Stimulated activated CD4-positive, alpha-beta T cell treated with anti-CD3 and anti-CD28 coated beads, Interleukin-1b, Interleukin-23, amount 100 ng/mL, for 1 hour (primary cell): ENCODE results near the gene MAP3K2.
"Not testable (repeated sequence)": the region's sequence is repeated elsewhere in the genome, so short reads cannot be mapped to it uniquely, and the experiment has no call there.

Experiments used
- DNase-seq, 2 donors: peaks; one replicate each; pipeline ENCODE4 v3.0.0-alpha.2; 2020; ENCODE audit warnings: low read depth in 2 of 2

Gene MAP3K2

DNA sequence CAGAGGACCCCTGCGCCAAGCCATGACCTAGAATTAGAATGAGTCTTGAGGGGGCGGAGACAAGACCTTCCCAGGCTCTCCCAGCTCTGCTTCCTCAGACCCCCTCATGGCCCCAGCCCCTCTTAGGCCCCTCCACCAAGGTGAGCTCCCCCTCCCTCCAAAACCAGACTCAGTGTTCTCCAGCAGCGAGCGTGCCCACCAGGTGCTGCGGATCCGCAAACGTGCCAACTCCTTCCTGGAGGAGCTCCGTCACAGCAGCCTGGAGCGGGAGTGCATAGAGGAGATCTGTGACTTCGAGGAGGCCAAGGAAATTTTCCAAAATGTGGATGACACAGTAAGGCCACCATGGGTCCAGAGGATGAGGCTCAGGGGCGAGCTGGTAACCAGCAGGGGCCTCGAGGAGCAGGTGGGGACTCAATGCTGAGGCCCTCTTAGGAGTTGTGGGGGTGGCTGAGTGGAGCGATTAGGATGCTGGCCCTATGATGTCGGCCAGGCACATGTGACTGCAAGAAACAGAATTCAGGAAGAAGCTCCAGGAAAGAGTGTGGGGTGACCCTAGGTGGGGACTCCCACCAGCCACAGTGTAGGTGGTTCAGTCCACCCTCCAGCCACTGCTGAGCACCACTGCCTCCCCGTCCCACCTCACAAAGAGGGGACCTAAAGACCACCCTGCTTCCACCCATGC is 33.5 kb upstream of the MAP3K2 start:
- DNase-seq = no peak

DNA sequence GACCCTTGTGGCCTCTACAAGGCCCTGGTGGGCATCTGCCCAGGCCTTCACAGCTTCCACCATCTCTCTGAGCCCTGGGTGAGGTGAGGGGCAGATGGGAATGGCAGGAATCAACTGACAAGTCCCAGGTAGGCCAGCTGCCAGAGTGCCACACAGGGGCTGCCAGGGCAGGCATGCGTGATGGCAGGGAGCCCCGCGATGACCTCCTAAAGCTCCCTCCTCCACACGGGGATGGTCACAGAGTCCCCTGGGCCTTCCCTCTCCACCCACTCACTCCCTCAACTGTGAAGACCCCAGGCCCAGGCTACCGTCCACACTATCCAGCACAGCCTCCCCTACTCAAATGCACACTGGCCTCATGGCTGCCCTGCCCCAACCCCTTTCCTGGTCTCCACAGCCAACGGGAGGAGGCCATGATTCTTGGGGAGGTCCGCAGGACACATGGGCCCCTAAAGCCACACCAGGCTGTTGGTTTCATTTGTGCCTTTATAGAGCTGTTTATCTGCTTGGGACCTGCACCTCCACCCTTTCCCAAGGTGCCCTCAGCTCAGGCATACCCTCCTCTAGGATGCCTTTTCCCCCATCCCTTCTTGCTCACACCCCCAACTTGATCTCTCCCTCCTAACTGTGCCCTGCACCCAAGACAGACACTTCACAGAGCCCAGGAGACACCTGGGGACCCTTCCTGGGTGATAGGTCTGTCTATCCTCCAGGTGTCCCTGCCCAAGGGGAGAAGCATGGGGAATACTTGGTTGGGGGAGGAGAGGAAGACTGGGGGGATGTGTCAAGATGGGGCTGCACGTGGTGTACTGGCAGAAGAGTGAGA is 32.5 kb upstream of the MAP3K2 start:
- no peak for DNase-seq

DNA sequence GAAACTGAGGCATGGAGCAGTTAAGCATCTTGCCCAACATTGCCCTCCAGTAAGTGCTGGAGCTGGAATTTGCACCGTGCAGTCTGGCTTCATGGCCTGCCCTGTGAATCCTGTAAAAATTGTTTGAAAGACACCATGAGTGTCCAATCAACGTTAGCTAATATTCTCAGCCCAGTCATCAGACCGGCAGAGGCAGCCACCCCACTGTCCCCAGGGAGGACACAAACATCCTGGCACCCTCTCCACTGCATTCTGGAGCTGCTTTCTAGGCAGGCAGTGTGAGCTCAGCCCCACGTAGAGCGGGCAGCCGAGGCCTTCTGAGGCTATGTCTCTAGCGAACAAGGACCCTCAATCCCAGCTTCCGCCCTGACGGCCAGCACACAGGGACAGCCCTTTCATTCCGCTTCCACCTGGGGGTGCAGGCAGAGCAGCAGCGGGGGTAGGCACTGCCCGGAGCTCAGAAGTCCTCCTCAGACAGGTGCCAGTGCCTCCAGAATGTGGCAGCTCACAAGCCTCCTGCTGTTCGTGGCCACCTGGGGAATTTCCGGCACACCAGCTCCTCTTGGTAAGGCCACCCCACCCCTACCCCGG is 31.8 kb upstream of the MAP3K2 start:
- DNase-seq = no peak

DNA sequence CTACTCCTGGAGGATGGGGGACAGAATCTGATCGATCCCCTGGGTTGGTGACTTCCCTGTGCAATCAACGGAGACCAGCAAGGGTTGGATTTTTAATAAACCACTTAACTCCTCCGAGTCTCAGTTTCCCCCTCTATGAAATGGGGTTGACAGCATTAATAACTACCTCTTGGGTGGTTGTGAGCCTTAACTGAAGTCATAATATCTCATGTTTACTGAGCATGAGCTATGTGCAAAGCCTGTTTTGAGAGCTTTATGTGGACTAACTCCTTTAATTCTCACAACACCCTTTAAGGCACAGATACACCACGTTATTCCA is 31.3 kb upstream of the MAP3K2 start:
- DNase-seq = no peak

DNA sequence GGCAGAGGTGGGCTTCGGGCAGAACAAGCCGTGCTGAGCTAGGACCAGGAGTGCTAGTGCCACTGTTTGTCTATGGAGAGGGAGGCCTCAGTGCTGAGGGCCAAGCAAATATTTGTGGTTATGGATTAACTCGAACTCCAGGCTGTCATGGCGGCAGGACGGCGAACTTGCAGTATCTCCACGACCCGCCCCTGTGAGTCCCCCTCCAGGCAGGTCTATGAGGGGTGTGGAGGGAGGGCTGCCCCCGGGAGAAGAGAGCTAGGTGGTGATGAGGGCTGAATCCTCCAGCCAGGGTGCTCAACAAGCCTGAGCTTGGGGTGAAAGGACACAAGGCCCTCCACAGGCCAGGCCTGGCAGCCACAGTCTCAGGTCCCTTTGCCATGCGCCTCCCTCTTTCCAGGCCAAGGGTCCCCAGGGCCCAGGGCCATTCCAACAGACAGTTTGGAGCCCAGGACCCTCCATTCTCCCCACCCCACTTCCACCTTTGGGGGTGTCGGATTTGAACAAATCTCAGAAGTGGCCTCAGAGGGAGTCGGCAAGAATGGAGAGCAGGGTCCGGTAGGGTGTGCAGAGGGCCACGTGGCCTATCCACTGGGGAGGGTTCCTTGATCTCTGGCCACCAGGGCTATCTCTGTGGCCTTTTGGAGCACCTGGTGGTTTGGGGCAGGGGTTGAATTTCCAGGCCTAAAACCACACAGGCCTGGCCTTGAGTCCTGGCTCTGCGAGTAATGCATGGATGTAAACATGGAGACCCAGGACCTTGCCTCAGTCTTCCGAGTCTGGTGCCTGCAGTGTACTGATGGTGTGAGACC is 30.7 kb upstream of the MAP3K2 start, which contains the start of gene PROC:
TSS of gene PROC (plus strand) at position 128 of the 812 bp plus-strand sequence. CDS start 1,516 bp downstream, outside the sequence.
- DNase-seq = no peak

DNA sequence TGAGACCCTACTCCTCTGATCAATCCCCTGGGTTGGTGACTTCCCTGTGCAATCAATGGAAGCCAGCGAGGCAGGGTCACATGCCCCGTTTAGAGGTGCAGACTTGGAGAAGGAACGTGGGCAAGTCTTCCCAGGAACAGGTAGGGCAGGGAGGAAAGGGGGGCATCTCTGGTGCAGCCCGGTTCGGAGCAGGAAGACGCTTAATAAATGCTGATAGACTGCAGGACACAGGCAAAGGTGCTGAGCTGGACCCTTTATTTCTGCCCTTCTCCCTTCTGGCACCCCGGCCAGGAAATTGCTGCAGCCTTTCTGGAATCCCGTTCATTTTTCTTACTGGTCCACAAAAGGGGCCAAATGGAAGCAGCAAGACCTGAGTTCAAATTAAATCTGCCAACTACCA is 29.6 kb upstream of the MAP3K2 start:
- no peak for DNase-seq

DNA sequence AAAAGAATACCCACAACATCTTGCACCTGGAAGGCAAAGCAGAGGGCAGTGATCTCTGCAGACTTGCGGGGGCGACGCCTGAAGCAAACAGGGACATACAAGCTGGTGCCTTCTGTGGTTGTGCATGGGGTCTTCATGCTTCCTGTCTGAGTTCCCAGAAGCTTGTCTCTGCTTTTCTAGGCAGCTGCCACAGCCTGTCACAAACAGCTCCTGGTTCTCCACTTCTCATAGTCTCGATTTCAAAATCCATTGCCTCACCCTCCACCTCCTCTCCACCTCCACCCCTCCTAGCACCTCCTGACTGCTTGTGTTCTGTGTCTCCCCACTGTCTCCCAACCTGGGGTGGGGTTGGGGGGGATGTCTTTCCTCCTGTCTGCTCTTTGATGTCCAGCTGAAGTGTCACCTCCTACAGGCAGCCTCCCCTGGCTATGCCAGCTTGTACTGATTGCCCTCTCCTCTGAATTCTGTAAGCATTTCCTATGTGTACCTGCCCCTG is 28.8 kb upstream of the MAP3K2 start:
- no peak for DNase-seq

DNA sequence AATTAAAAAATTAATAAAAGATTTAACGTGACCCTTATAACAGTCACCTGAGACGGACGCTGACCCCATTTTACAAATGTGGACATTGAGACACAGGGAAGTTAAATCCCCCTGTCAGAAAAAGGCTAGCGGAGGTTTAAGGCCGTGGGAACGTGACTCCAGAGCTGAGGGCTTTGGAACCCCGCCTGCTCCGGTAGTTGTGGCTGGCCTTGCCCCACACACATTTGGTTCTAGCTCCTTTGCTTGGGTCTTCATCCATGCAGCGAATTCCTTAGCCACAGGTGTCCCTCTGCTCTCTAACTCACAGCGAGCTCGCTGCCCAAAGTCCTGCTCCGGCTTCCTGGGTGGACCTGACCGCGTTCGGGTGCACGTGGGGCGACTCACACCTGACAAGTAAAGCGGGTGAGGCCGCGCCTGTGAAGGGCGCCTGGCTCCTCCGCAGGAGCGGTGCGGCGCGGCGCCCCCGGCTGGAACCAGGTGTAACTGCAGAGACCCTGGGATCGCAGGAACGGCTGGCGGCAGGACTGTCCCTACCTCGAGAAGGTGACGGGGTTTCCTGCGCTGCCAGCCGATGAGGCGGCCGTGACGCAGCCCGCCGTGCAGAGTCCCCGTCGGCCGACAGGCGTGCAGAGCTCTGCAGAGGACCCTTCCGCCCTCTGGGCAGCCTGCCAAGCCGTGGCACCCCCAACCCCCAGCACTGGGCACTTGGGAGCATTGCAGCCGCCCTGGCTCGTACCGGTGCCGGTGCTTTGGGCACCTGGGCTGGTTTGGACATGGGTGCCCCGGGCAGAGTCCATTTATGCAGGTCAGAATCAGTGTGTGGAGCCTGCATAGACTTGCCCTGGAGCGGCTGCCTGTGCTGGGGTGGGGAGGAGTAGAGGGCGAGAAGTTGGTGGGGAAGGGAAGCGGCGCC is 28.1 kb upstream of the MAP3K2 start:
- peak; percentile 60 for DNase-seq

DNA sequence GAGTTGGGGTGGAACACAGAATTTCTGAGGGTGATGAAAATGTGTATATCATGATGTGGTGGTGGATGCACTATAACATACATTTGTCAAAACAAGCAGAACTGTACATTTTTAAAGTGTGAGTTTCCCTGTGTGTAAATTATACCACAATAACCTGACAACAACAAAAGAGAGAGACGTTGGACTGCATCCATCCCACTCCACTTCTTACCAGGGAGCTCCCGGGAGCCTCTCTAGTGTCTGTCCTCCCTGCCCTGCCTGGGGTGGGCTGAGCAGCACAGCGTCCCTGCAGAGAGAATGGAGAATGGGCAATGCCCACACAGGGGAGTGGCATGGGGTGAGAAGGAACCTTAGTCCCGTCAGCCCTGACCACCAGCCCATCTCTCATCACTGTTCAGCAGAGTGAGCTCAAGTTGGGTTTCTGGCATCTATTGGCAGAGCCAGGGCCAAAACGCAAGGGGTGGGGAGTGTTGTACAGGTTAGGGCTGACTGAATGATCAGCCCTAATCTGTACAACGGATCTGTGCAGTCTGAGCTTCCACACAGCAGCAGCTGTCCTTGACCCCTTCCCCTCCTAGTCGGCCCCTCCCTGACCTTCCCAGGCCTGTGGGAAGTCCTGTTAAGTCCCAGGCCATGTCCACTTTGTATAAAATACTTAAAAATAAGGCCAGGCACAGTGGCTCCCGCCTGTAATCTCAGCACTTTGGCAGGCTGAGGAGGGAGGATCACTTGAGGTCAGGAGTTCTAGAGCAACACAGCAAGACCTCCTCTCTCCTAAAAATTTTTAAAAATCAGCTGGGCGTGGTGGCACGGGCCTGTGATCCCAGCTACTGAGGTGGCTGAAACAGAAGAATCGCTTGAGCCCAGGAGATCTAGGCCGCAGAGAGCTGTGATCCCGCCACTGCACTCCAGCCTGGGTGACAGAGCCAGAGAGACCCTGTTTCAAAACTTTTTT is 27.1 kb upstream of the MAP3K2 start:
- DNase-seq = no peak

DNA sequence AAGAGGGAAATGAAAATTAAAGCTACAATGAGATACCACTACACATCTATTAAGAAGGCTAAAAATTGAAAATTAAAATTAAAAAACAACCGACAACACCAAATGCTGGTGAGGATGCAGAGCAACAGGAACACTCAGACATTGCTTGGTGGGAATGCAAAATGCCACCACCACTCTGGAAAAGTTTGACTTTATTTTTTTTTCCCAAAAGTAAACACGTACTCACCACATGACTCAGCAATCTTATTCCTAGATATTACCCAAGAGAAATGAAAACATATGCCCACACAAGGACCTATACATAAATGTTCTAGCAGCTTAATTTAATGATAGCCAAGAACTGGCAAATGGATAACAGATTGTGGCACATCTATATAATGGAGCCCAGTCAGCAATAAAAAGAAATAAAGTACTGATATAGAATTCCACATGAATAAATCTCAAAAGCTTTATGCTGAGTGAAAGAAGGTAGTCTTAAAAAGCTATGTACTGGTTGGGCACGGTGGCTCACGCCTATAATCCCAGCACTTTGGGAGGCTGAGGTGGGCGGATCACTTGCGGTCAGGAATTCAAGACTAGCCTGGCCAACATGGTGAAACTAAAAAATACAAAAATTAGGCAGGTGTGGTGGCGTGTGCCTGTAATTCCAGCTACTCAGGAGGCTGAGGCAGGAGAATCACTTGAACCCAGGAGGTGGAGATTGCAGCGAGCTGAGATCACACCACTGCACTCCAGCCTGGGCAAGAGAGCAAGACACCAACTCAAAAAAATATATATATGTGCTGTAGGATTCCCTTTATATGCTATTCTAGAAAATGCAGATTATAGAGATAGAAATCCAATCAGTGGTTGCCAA is 26.2 kb upstream of the MAP3K2 start:
- no peak for DNase-seq

DNA sequence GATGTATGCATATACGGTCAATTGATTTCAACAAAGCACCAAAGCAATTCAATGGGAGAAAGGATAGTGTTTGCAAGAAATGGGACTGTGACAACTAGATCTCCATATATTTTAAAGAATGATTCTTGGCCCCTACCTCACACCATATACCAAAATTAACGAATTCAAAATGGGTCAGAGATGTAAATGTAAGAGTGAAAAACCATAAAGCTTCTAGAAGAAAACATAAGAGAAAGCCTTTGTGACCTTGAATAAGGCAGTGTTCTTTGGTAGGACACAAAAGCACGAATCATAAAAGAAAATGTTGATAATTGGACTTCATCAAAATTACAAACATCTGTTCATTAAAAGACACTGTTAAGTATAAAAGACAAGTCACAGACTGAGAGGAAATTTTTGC is 25.4 kb upstream of the MAP3K2 start:
- DNase-seq = no peak

DNA sequence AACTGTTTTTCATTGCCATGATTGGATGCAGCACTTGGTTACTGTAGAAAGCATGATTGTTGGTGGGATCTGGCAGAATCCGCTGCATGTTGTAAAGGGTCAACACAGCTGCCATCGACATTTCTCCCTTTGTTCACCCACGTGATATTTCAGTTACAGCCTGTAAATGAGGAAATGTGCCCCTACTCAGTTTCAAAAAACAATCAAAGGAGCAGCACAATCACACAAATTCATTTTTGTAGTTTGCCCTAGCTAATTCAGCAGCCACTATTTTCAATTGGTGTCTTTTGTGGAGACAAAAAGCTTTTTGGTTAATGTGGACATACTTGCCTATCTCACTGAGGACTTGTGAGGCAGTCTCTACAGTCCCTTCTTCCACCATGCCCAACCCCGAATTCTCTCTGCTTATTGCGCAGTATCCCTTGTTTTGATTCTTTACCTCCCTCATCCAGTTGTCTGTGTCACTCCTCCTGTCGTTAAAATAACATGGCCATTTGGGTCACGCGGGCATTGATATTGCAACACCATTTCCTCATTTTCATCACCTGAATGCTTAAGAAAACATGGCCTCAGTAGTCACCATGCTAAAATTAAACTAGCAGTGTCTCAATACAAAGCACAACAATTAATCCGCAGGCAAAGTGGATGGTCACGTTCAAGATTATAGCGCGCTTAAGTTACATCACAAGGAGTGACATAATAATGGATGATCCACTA is 24.0 kb upstream of the MAP3K2 start:
- no peak for DNase-seq

DNA sequence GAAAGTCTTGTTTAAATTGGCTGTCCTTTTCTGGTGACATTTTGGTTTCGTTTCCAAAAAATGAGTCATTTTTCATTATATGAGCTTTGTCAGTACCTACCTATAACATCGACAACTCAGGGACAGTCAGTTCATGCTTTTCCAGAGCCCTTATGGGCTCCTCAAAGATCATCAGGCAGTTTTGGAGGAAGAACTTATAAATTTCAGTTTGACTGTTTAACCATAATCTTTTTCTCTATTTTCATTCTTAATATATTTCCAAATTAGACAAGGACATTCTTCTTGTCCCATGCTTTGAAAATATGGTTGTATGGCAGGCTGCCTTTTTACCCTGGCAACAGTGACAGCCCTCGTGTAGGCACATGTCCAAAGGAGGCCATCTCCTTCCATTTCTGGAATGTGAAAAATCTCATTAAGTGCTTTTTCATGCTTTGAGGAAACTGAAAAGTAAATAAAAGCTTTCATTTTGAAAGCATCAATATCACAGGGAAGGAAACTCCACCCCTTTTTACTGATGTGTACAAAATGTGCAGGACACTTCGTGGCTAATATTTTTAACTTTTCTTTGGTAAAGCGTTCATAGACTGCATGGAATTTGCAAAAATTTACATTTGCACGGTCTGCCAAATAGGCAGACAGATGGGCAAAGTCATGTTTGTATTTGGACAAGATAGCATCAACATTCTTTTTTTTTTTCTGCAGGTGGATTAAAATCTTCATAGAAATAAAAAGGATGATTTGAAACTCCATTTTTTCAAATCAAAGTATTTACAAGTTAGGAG is 23.3 kb upstream of the MAP3K2 start:
- DNase-seq = no peak

DNA sequence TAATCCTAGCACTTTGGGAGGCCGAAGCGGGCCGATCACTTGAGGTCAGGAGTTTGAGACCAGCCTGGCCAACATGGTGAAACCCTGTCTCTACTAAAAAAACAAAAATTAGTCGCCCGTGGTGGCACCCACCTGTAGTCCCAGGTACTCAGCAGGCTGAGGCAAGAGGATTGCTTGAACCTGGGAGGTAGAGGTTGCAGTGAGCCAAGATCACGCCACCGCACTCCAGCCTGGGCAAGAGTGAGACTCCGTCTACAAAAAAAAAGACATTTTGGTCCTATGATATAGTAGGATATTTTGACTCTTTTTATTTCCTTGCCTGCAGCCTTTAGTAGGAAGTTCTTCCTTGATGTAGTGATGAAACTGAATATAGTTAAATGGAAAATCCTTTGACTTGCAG is 21.9 kb upstream of the MAP3K2 start:
- not testable (repeated sequence) for DNase-seq

DNA sequence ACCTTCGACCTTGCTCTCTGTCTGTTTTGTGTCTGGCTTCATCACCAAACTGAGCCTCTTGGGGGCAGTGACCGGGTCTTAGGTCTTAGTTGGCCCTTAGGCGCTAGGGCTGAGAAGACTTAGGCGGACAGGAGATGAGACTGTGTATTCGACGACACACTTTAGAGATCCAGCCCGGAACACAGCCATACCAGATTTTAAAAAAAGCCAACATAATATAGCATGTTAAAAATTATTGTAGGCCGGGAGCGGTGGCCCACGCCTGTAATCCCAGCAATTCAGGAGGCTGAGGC is 21.0 kb upstream of the MAP3K2 start:
- DNase-seq = no peak

DNA sequence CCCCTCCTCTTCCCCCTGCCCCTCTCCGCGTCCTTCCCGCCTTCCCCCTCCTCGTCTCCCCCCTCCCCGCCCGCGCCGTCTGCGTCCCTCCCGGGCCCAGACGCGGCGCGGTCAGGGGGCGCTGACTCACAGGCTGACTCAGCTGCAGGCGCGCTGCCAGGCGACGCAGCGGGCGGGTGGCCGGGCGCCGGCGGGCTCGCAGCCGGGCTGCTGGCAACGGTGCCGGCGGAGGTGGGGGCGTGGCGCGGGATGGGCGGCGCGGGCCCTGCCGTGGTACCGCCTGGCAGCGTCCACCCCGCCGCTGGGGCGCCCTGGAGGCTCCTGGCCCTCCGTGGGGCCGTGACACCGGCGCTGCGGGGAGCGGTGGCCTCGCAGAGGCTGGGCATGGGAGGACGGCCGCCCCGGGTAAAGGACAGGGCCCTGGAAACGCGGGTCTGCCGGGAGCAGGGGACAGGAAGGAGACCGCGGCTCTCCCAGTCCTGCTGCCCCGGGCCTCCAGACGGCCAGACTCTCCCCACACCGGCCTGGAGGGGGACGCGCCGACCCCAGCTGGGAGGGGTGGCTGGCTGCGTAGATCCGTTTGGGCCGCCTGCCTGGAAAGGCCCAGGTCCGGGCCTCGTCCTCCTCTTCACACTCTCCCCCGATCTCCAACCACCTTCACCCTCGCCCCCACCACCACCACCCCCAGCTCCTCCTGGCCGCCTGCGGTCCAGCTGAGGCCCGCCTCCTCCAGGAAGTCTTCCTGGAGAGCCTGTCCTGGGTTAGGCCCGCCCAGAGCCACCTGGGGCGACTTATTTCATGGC is 20.4 kb upstream of the MAP3K2 start:
- DNase-seq = peak; percentile 85

DNA sequence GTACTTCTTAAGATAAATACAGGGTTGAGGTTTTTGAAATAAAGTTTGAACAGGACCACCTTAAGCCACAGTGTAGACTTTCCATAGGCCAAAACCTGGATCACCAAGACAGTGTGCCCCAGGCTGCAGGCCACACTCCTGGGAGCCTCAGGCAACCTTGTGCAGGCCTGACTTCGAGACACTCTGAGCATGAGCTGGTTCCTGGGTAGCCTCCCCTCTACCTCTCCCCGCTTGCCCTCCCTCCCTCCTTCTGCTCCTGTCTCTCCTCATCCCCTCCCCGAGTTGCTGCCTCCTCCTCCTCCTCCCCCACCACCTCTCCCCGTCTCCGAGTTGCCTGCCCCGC is 19.9 kb upstream of the MAP3K2 start:
- no peak for DNase-seq
